GM23338 (cell line): ENCODE data around the gene ING1. TPM values are rescaled to one million over a fixed set of nuclear protein-coding genes. Genes with fewer than 3 reads are reported as not detected.

Experiments used
- ATAC-seq: fragments of 200-7000 bp; cut with Tn5 transposase; 3 replicates; pipeline ENCODE4 v1.9.1; 2020
- DNase-seq: peaks from one replicate; pipeline ENCODE4 v3.0.0-alpha.2; 2015; ENCODE audit warnings: low spot score
- H2AFZ ChIP-seq: fragments of 200-600 bp; sonication (generic); 2 replicates; pipeline ENCODE4 v1.8.0; 2016; ENCODE audit warnings: antibody characterized with exemption, mild to moderate bottlenecking, moderate library complexity
- H3F3A ChIP-seq: fragments of 200-600 bp; sonication (generic); replicated peaks from 2 replicates; pipeline ENCODE4 v1.8.0; 2017; ENCODE audit warnings: antibody characterized with exemption, mixed run types, low read depth
- H3K27ac ChIP-seq: fragments of 200-600 bp; sonication (generic); 2 replicates; pipeline ENCODE4 v1.6.1; 2016; ENCODE audit warnings: low read depth
- H3K27me3 ChIP-seq: fragments of 200-600 bp; sonication (generic); 2 replicates; pipeline ENCODE4 v1.8.0; 2016; ENCODE audit warnings: mild to moderate bottlenecking, mixed run types, moderate library complexity; ENCODE audit not compliant: insufficient read depth
- H3K36me3 ChIP-seq: fragments of 200-600 bp; sonication (generic); 2 replicates; pipeline ENCODE4 v1.8.0; 2016; ENCODE audit warnings: mild to moderate bottlenecking; ENCODE audit not compliant: insufficient read depth
- H3K4me1 ChIP-seq: fragments of 200-600 bp; sonication (generic); 2 replicates; pipeline ENCODE4 v1.8.0; 2016; ENCODE audit warnings: mild to moderate bottlenecking, moderate library complexity; ENCODE audit not compliant: insufficient read depth
- H3K4me2 ChIP-seq: fragments of 200-600 bp; sonication (generic); 2 replicates; pipeline ENCODE4 v1.7.1; 2017; ENCODE audit warnings: mixed run types
- H3K4me3 ChIP-seq: fragments of 200-600 bp; sonication (generic); 2 replicates; pipeline ENCODE4 v1.6.1; 2016; ENCODE audit warnings: mixed run types
- H3K79me2 ChIP-seq: fragments of 200-600 bp; sonication (generic); replicated peaks from 2 replicates; pipeline ENCODE4 v1.8.0; 2017; ENCODE audit warnings: mild to moderate bottlenecking; ENCODE audit not compliant: insufficient read depth
- H3K9me2 ChIP-seq: fragments of 200-600 bp; sonication (generic); 2 replicates; pipeline ENCODE4 v1.8.0; 2017; ENCODE audit not compliant: insufficient read depth
- H4K20me1 ChIP-seq: fragments of 200-600 bp; sonication (generic); replicated peaks from 2 replicates; pipeline ENCODE4 v1.8.0; 2017; ENCODE audit warnings: mild to moderate bottlenecking; ENCODE audit not compliant: insufficient read depth
- H3K27ac Mint-ChIP-seq: 2 replicates; pipeline ENCODE4 v1.8.0; 2020; ENCODE audit warnings: inconsistent platforms, mild to moderate bottlenecking, moderate library complexity, mixed read lengths
- H3K27me3 Mint-ChIP-seq: 3 replicates; pipeline ENCODE4 v1.8.0; 2022; ENCODE audit warnings: low read depth, mild to moderate bottlenecking, moderate library complexity, mixed read lengths, inconsistent platforms; ENCODE audit not compliant: insufficient read depth, poor library complexity
- H3K36me3 Mint-ChIP-seq: 3 replicates; pipeline ENCODE4 v1.8.0; 2021; ENCODE audit warnings: low read depth, mild to moderate bottlenecking, inconsistent platforms, moderate library complexity, mixed read lengths
- H3K4me1 Mint-ChIP-seq: 3 replicates; pipeline ENCODE4 v1.8.0; 2020; ENCODE audit warnings: mild to moderate bottlenecking, inconsistent platforms, mixed read lengths
- H3K4me3 Mint-ChIP-seq: 3 replicates; pipeline ENCODE4 v1.8.0; 2021; ENCODE audit warnings: moderate library complexity, mild to moderate bottlenecking, inconsistent platforms, mixed read lengths
- H3K9me3 Mint-ChIP-seq: 3 replicates; pipeline ENCODE4 v1.8.0; 2020; ENCODE audit warnings: moderate library complexity, mild to moderate bottlenecking, inconsistent platforms, mixed read lengths
- JUNB ChIP-seq: IDR thresholded peaks from one replicate; pipeline ENCODE4 v1.6.1; 2016; ENCODE audit warnings: antibody characterized with exemption; ENCODE audit not compliant: unreplicated experiment
- NANOG ChIP-seq: IDR thresholded peaks from 2 replicates; pipeline ENCODE4 v1.6.1; 2016; ENCODE audit warnings: antibody characterized with exemption, borderline replicate concordance
- ZNF114 ChIP-seq: fragments of 250-450 bp; sonication (Bioruptor Pico); IDR thresholded peaks from 2 replicates; pipeline ENCODE4 v1.5.0; 2020; ENCODE audit warnings: mild to moderate bottlenecking, moderate library complexity
- ZNF331 ChIP-seq: fragments of 250-450 bp; sonication (Bioruptor Pico); IDR thresholded peaks from 2 replicates; pipeline ENCODE4 v1.5.0; 2020; ENCODE audit warnings: low read depth, mild to moderate bottlenecking, moderate library complexity
- ZNF462 ChIP-seq: fragments of 250-450 bp; sonication (Bioruptor Pico); IDR thresholded peaks from 2 replicates; pipeline ENCODE4 v1.5.0; 2020; ENCODE audit warnings: mild to moderate bottlenecking, moderate library complexity
- polyA plus RNA-seq: library from polyadenylated mRNA; unstranded; fragments of >200 nt; fragmentation: Nextera tagmentation; extraction: Ambion mirVana; gene quantifications from 2 replicates; pipeline ENCODE4 v1.2.1, GENCODE V29; 2016
- total RNA-seq: library from RNA; depleted of rRNA; stranded (reverse); fragments of >200 nt; shearing (Covaris generic); gene quantifications from 2 replicates; pipeline ENCODE4 v1.2.3, GENCODE V29; 2014
- TF ChIP-seq, protein P1 (sequence below): IDR thresholded peaks from 2 replicates; pipeline ENCODE4 v1.6.1; 2016; ENCODE audit warnings: antibody characterized with exemption

ING1 gene
- total and polyA plus RNA-seq, 2 experiments from 2014 or later: 27.4 to 34.4 TPM

- no peak for TF ChIP-seq ZNF462 (CRISPR knock-in tag)
- TF ChIP-seq, protein P1, sequence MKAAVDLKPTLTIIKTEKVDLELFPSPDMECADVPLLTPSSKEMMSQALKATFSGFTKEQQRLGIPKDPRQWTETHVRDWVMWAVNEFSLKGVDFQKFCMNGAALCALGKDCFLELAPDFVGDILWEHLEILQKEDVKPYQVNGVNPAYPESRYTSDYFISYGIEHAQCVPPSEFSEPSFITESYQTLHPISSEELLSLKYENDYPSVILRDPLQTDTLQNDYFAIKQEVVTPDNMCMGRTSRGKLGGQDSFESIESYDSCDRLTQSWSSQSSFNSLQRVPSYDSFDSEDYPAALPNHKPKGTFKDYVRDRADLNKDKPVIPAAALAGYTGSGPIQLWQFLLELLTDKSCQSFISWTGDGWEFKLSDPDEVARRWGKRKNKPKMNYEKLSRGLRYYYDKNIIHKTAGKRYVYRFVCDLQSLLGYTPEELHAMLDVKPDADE: no peak
- TF ChIP-seq NANOG: no peak
Measured at GRCh38 chr13:110760611-110761010, 47.1 kb downstream of the ING1 start (continued).

- peaks cover 37% of the 10 kb centered on the region for H3K9me2 ChIP-seq
- H3K4me1 ChIP-seq: no peaks in the 10 kb centered on the region
- peaks cover 4% of the 10 kb centered on the region; the same call in 1 of the 3 replicates for H3K9me3 Mint-ChIP-seq
- DNase-seq: no peak
- no peaks in the 10 kb centered on the region for H3K27me3 ChIP-seq
- H3K27ac ChIP-seq: no peak overlapping the region
- H3K36me3 ChIP-seq: no peaks in the 10 kb centered on the region
- no peak overlapping the region for H3K4me3 ChIP-seq
- H3K36me3 Mint-ChIP-seq: no peaks in the 10 kb centered on the region
- H2AFZ ChIP-seq: no peak overlapping the region
- H3K27me3 Mint-ChIP-seq: no peaks in the 10 kb centered on the region
- H3K27ac Mint-ChIP-seq: no peak overlapping the region
- peaks cover 3% of the 10 kb centered on the region; the same call in 1 of the 3 replicates for H3K4me1 Mint-ChIP-seq
- H3K4me2 ChIP-seq: no peak overlapping the region
- H3K4me3 Mint-ChIP-seq: no peak overlapping the region
- H3F3A ChIP-seq: no peaks in the 10 kb centered on the region
- H4K20me1 ChIP-seq: no peaks in the 10 kb centered on the region
- ATAC-seq: no peak
- no peaks in the 10 kb centered on the region for H3K79me2 ChIP-seq
- TF ChIP-seq ZNF331 (CRISPR knock-in tag): no peak
- TF ChIP-seq ZNF462 (CRISPR knock-in tag): no peak
- no peak for TF ChIP-seq JUNB
- TF ChIP-seq ZNF114 (CRISPR knock-in tag): no peak
- TF ChIP-seq, protein P1: no peak
Measured at GRCh38 chr13:110766671-110767430, 53.4 kb downstream of the ING1 start.
